Keratinocyte (primary cell): ENCODE measurements around the gene TMEM14B. TPM values are rescaled to one million over a fixed set of nuclear protein-coding genes. Genes with fewer than 3 reads are reported as not detected.
"Not testable (repeated sequence)": the region's sequence is repeated elsewhere in the genome, so short reads cannot be mapped to it uniquely, and the experiment has no call there.

Experiments
- DNase-seq: peaks from one replicate; pipeline ENCODE4 v3.0.0-alpha.2; 2011; ENCODE audit warnings: low read depth, missing footprints, low spot score
- FAIRE-seq: peaks from 2 replicates; lab custom pipeline; 2011; peaks lifted over from hg19 to GRCh38; lab: Jason Lieb, UNC
- H2AFZ ChIP-seq: 2 replicates; pipeline ENCODE4 v1.6.0; 2012; ENCODE audit warnings: low read length, control low read depth, inconsistent platforms; ENCODE audit not compliant: control insufficient read depth
- H3K27ac ChIP-seq: 2 replicates; pipeline ENCODE4 v1.5.1; 2011; ENCODE audit warnings: low read length; ENCODE audit not compliant: control insufficient read depth, insufficient read depth
- H3K27me3 ChIP-seq: 3 replicates; pipeline ENCODE4 v1.6.0; 2011; ENCODE audit warnings: low read length; ENCODE audit not compliant: control insufficient read depth, insufficient read depth; ENCODE audit errors: extremely low read depth
- H3K36me3 ChIP-seq, 2 experiments: 2 replicates in 1 of 2; 3 replicates in 1 of 2; pipeline ENCODE4 v1.5.1; 2011; ENCODE audit warnings: low read length in 2 of 2, mild to moderate bottlenecking in 1 of 2; ENCODE audit not compliant: control insufficient read depth in 2 of 2, insufficient read depth in 2 of 2; ENCODE audit errors: extremely low read depth in 1 of 2
- H3K4me1 ChIP-seq: 3 replicates; pipeline ENCODE4 v1.5.1; 2011; ENCODE audit warnings: low read length; ENCODE audit not compliant: control insufficient read depth, insufficient read depth; ENCODE audit errors: extremely low read depth
- H3K4me2 ChIP-seq: 3 replicates; pipeline ENCODE4 v1.6.0; 2011; ENCODE audit warnings: low read depth, low read length; ENCODE audit not compliant: control insufficient read depth, insufficient read depth; ENCODE audit errors: extremely low read depth
- H3K4me3 ChIP-seq, 3 experiments: fragments of 200-600 bp in 1 of 3; sonication (generic) in 1 of 3; 2 replicates in 2 of 3; 3 replicates in 1 of 3; pipeline ENCODE4 v1.5.1; 2011 to 2016; ENCODE audit warnings: low read length in 3 of 3, mild to moderate bottlenecking in 3 of 3, control low read depth in 2 of 3, inconsistent platforms in 1 of 3, low read depth in 1 of 3, mixed read lengths in 1 of 3, mixed run types in 1 of 3, moderate library complexity in 1 of 3; ENCODE audit not compliant: control insufficient read depth in 2 of 3, insufficient read depth in 2 of 3; ENCODE audit errors: extremely low read depth in 1 of 3
- H3K79me2 ChIP-seq: 2 replicates; pipeline ENCODE4 v1.6.0; 2012; ENCODE audit warnings: low read length; ENCODE audit not compliant: control insufficient read depth, insufficient read depth
- H3K9ac ChIP-seq: 3 replicates; pipeline ENCODE4 v1.6.0; 2011; ENCODE audit warnings: low read length; ENCODE audit not compliant: control insufficient read depth, insufficient read depth; ENCODE audit errors: extremely low read depth
- H3K9me1 ChIP-seq: 3 replicates; pipeline ENCODE4 v1.6.0; 2011; ENCODE audit warnings: low read length; ENCODE audit not compliant: control insufficient read depth, insufficient read depth; ENCODE audit errors: extremely low read depth
- H3K9me3 ChIP-seq: 2 replicates; pipeline ENCODE4 v1.5.1; 2012; ENCODE audit warnings: low read depth, low read length; ENCODE audit not compliant: control insufficient read depth
- H4K20me1 ChIP-seq: 3 replicates; pipeline ENCODE4 v1.6.0; 2011; ENCODE audit warnings: low read length; ENCODE audit not compliant: control insufficient read depth, insufficient read depth; ENCODE audit errors: extremely low read depth
- EZH2 ChIP-seq: IDR thresholded peaks from one replicate; pipeline ENCODE4 v1.6.1; 2012; ENCODE audit warnings: inconsistent platforms, mild to moderate bottlenecking, low read length, moderate library complexity
- dilution Hi-C: fragments of 300-500 bp; cut with MboI; formaldehyde crosslinking; loops from one replicate; pipeline ENCODE4 v1.7.0; 2020; ENCODE audit warnings: low sequenced_read_pairs; ENCODE audit not compliant: extremely low pct_ligation_motif_present
- polyA plus RNA-seq, 5 experiments: library from polyadenylated mRNA; depleted of rRNA in 3 of 5; stranded (reverse) in 3 of 5; stranded (forward) in 1 of 5; unstranded in 1 of 5; fragments of >200 nt; gene quantifications; 1 replicate in 1 of 5; 2 replicates in 3 of 5; 3 replicates in 1 of 5; pipeline versions ENCODE4 v1.2.1 to v1.2.3, GENCODE V29; 2011 to 2012; ENCODE audit warnings: missing spikeins in 2 of 5, low read depth in 1 of 5, low replicate concordance in 1 of 5
- TF ChIP-seq, protein P1 (sequence below), 3 experiments: IDR thresholded peaks in 1 of 3; conservative IDR thresholded peaks in 1 of 3; optimal IDR thresholded peaks in 1 of 3; 2 replicates in 2 of 3; 3 replicates in 1 of 3; pipeline versions ENCODE3 to v1.5.1; 2011; ENCODE audit warnings: low read length in 3 of 3, mild to moderate bottlenecking in 3 of 3, moderate library complexity in 2 of 3, control low read depth in 1 of 3, inconsistent platforms in 1 of 3; ENCODE audit not compliant: insufficient read depth in 2 of 3; ENCODE audit errors: extremely low read depth in 1 of 3

The TMEM14B gene
- polyA plus RNA-seq, 1 donor (not counting 4 experiments of a cell fraction or from before 2014, with no cell fraction given) = 157 TPM

DNA sequence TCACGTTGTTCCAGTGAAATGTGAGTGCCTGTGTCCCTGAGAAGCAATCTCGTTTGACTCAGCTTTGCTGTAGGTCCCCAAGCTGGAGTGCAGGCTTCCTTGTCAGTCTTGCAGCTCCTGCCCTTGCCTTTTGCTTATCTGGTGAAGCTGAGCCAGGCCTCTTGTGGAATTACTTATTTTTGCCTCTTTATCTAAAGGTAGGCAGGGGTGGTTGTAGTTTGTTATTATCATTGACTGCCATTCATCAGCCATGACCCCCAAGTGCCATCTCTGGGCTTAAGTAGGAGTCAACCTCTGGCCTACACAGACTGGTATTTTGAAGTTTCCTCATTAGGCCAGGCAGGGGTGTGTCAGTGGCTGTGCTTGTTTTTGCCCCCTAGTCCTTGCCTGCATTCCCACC is 2.1 kb downstream of the TMEM14B start:
- Histone ChIP-seq H3K9ac (no peak overlapping the region), H3K27me3 (no peaks in the 10 kb centered on the region), H3K4me2 (peak overlapping the region; percentile 90), H3K36me3 (peaks cover 16 to 21% of the 10 kb centered on the region in 2 experiments), H3K79me2 (peaks cover 60% of the 10 kb centered on the region), H3K4me3 (no peak overlapping the region), H3K4me1 (peaks cover 20% of the 10 kb centered on the region), H3K27ac (no peak overlapping the region), H3K9me1 (no peaks in the 10 kb centered on the region), H4K20me1 (no peaks in the 10 kb centered on the region), H2AFZ (no peak overlapping the region), H3K9me3 (no peaks in the 10 kb centered on the region)
- DNase-seq (no peak), FAIRE-seq (no peak)
- TF ChIP-seq EZH2 = no peak
- TF ChIP-seq, protein P1, sequence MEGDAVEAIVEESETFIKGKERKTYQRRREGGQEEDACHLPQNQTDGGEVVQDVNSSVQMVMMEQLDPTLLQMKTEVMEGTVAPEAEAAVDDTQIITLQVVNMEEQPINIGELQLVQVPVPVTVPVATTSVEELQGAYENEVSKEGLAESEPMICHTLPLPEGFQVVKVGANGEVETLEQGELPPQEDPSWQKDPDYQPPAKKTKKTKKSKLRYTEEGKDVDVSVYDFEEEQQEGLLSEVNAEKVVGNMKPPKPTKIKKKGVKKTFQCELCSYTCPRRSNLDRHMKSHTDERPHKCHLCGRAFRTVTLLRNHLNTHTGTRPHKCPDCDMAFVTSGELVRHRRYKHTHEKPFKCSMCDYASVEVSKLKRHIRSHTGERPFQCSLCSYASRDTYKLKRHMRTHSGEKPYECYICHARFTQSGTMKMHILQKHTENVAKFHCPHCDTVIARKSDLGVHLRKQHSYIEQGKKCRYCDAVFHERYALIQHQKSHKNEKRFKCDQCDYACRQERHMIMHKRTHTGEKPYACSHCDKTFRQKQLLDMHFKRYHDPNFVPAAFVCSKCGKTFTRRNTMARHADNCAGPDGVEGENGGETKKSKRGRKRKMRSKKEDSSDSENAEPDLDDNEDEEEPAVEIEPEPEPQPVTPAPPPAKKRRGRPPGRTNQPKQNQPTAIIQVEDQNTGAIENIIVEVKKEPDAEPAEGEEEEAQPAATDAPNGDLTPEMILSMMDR (optimal IDR thresholded peaks at IDR 0.05 in 1 of 3, IDR thresholded peaks at IDR 0.05 in 1 of 3, conservative IDR thresholded peaks at IDR 0.05 in 1 of 3; ENCODE audit: extremely low read depth in 1 of 3, insufficient read depth in 2 of 3, low read length in 3 of 3) = no peak
- dilution Hi-C loops = no loop called here

DNA sequence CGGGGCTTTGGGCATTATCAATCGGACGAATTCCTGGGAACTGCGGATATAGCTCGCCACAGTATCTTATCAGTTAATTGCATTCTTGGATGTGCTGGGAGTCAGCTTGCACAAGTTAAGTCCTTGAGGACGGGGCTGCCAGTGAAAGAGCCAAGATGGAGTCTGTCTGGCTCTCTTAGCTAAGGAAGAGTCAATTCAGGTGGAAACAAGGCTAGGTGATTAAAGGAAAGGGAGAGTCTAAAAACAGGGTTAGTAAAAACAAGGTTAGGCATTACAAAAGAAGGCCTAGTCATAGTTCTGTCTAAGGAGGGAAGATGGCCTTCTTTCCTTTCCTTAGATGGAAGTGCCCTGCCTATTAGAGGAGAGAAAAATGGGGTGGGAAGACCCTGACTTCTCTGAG is 3.0 kb downstream of the TMEM14B start:
- H3K36me3 ChIP-seq = peaks cover 16 to 21% of the 10 kb centered on the region in 2 experiments

DNA sequence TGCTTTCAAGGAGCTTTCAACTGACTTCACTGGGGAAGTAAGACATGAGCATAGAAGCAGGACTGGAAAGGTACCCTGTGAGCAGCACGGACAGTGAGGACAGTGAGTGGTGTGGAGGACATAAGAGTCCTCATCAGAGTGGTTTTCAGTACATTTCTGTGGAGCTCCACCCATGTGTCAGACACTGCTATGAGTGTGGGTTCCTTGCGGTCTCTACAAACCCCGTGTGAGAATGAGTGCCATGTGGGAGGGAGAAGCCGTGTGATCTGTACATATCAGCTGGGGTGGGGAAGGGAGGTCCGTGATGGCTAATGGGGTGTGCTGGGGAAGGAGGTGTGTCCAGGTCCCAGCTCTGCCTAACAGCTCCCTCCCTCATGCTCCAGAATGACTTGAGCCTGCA is 4.2 kb downstream of the TMEM14B start:
- H3K79me2 ChIP-seq = peaks cover 66% of the 10 kb centered on the region
- H3K36me3 ChIP-seq = peaks cover 18 to 28% of the 10 kb centered on the region in 2 experiments

More for the DNA sequence above, 3.0 kb downstream of the TMEM14B start:
- H3K4me3 ChIP-seq, H4K20me1 ChIP-seq, dilution Hi-C loops, H3K9me3 ChIP-seq, H3K27me3 ChIP-seq, DNase-seq, H3K27ac ChIP-seq, H2AFZ ChIP-seq, FAIRE-seq, H3K4me2 ChIP-seq, H3K9ac ChIP-seq, H3K9me1 ChIP-seq: not testable (repeated sequence)
- Histone ChIP-seq H3K4me1 (peaks cover 20% of the 10 kb centered on the region), H3K79me2 (peaks cover 63% of the 10 kb centered on the region)

More for the DNA sequence above, 4.2 kb downstream of the TMEM14B start:
- H2AFZ ChIP-seq, H3K9me3 ChIP-seq, dilution Hi-C loops, FAIRE-seq, H3K27ac ChIP-seq, DNase-seq, H4K20me1 ChIP-seq, H3K4me2 ChIP-seq, H3K9me1 ChIP-seq, H3K27me3 ChIP-seq, H3K9ac ChIP-seq, H3K4me3 ChIP-seq: not testable (repeated sequence)
- H3K4me1 ChIP-seq = peaks cover 20% of the 10 kb centered on the region
